Progenitor cell of endocrine pancreas (in vitro differentiated cells): ENCODE data around the gene FN3KRP. TPM values are rescaled to one million over a fixed set of nuclear protein-coding genes. Genes with fewer than 3 reads are reported as not detected.

Experiments
- DNase-seq: peaks from one replicate; pipeline ENCODE4 v3.0.0; 2021; ENCODE audit warnings: low spot score; ENCODE audit not compliant: unreplicated experiment
- H3K27ac Mint-ChIP-seq: 2 replicates; pipeline ENCODE4 v1.8.0; 2021; ENCODE audit warnings: mild to moderate bottlenecking, moderate library complexity, mixed read lengths
- H3K27me3 Mint-ChIP-seq: 2 replicates; pipeline ENCODE4 v1.8.0; 2021; ENCODE audit warnings: mixed read lengths
- H3K36me3 Mint-ChIP-seq: 2 replicates; pipeline ENCODE4 v1.8.0; 2022; ENCODE audit warnings: mixed read lengths; ENCODE audit not compliant: insufficient read depth
- H3K4me1 Mint-ChIP-seq: 2 replicates; pipeline ENCODE4 v1.8.0; 2021; ENCODE audit warnings: low read depth, mixed read lengths
- H3K4me3 Mint-ChIP-seq: 2 replicates; pipeline ENCODE4 v1.8.0; 2021; ENCODE audit warnings: low read depth, mild to moderate bottlenecking, moderate library complexity, mixed read lengths
- H3K9me3 Mint-ChIP-seq: 2 replicates; pipeline ENCODE4 v1.8.0; 2021; ENCODE audit warnings: low read depth, mixed read lengths
- CTCF ChIP-seq: fragments of 200-600 bp; sonication (generic); IDR thresholded peaks from one replicate; pipeline ENCODE4 v1.5.0; 2021; ENCODE audit warnings: antibody characterized with exemption, mild to moderate bottlenecking; ENCODE audit not compliant: unreplicated experiment
- total RNA-seq: library from RNA; stranded (reverse); gene quantifications from 2 replicates; pipeline ENCODE4 v1.2.1, GENCODE V29; 2021

FN3KRP gene
- total RNA-seq, 1 donor from 2014 or later = 34.2 TPM

GRCh38 chr17:82677353-82677925, 39.1 kb upstream of the FN3KRP start:
- H3K9me3 Mint-ChIP-seq = peaks cover 8% of the 10 kb centered on the region
- H3K36me3 Mint-ChIP-seq = peaks cover 7% of the 10 kb centered on the region
- no peak overlapping the region for H3K4me3 Mint-ChIP-seq
- TF ChIP-seq CTCF = no peak
- H3K4me1 Mint-ChIP-seq = no peaks in the 10 kb centered on the region
- H3K27me3 Mint-ChIP-seq = no peaks in the 10 kb centered on the region
- peak overlapping the region; percentile 45 for H3K27ac Mint-ChIP-seq
- DNase-seq = no peak

GRCh38 chr17:82678265-82678891, 38.1 kb upstream of the FN3KRP start:
- Mint-ChIP-seq H3K27ac (peak overlapping the region; percentile 43), H3K4me3 (no peak overlapping the region), H3K27me3 (no peaks in the 10 kb centered on the region), H3K36me3 (peaks cover 7% of the 10 kb centered on the region), H3K9me3 (peaks cover 9% of the 10 kb centered on the region), H3K4me1 (no peaks in the 10 kb centered on the region)
- no peak for TF ChIP-seq CTCF
- no peak for DNase-seq

- peaks cover 9% of the 10 kb centered on the region for H3K9me3 Mint-ChIP-seq
Measured at GRCh38 chr17:82679586-82680465, 36.7 kb upstream of the FN3KRP start.

GRCh38 chr17:82681547-82681946, 35.0 kb upstream of the FN3KRP start:
- no peak overlapping the region for H3K4me3 Mint-ChIP-seq
- H3K27ac Mint-ChIP-seq = no peak overlapping the region
- TF ChIP-seq CTCF = no peak
- DNase-seq = no peak
- no peaks in the 10 kb centered on the region for H3K4me1 Mint-ChIP-seq
- no peaks in the 10 kb centered on the region for H3K27me3 Mint-ChIP-seq
- H3K9me3 Mint-ChIP-seq = peaks cover 9% of the 10 kb centered on the region
- H3K36me3 Mint-ChIP-seq = peaks cover 9% of the 10 kb centered on the region

More at GRCh38 chr17:82679586-82680465, 36.7 kb upstream of the FN3KRP start:
- no peak overlapping the region for H3K4me3 Mint-ChIP-seq
- TF ChIP-seq CTCF = no peak
- no peak overlapping the region for H3K27ac Mint-ChIP-seq
- no peak for DNase-seq
- H3K36me3 Mint-ChIP-seq = peaks cover 9% of the 10 kb centered on the region
- no peaks in the 10 kb centered on the region for H3K27me3 Mint-ChIP-seq
- H3K4me1 Mint-ChIP-seq = no peaks in the 10 kb centered on the region

- Mint-ChIP-seq H3K27ac (no peak overlapping the region), H3K36me3 (peaks cover 9% of the 10 kb centered on the region), H3K4me1 (peaks cover 6% of the 10 kb centered on the region), H3K9me3 (peaks cover 9% of the 10 kb centered on the region), H3K27me3 (no peaks in the 10 kb centered on the region), H3K4me3 (no peak overlapping the region)
- no peak for TF ChIP-seq CTCF
- no peak for DNase-seq
Measured at GRCh38 chr17:82683534-82683933, 33.0 kb upstream of the FN3KRP start.
